ENCODE measurements around the gene PCID2. TPM values are rescaled to one million over a fixed set of nuclear protein-coding genes. Genes with fewer than 3 reads are reported as not detected.

Gene PCID2
- total and polyA plus RNA-seq, 2 donors (not counting 1 experiment from before 2014, with no cell fraction given), result 52.2 to 61.1 TPM

DNA sequence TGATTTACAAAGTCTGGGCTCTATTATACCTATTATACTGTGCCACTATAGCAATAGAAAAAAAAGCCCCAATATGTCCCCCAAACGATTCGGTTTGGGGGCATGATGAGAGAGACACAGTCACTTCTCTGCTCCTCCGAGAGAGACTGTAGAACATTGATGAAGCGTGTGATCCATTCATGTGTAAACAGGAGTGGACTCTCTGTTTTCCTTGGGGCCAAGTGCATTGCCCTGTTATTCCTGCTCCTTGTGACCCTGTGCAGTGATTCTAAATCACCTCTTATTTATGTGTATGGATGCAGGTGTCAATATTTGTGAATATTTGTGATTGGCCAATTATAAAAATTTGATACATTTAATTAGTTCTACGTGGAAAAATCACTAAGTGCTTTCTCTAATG lies 68.9 kb downstream of the PCID2 start:
- no peak overlapping the region for H3K4me3 Mint-ChIP-seq
- no peak overlapping the region for H2AFZ ChIP-seq (ENCODE audit: insufficient read depth, low read depth, low read length, poor library complexity, severe bottlenecking)
- H3K4me1 Mint-ChIP-seq, result no peaks in the 10 kb centered on the region
- intact Hi-C loops (cut with micrococcal nuclease), result no loop called here
- CTCF ChIA-PET, result no interaction called here
- H3K36me3 ChIP-seq (replicated peaks in 1 of 2; ENCODE audit: control extremely low read depth in 1 of 2, control insufficient read depth in 1 of 2, extremely low read depth in 1 of 2, insufficient read depth in 2 of 2, low read length in 1 of 2), result no peaks in the 10 kb centered on the region
- WGBS (ENCODE audit: insufficient coverage), result 50% methylated on average over 2 of the region's 5 CpGs
- H3K27ac ChIP-seq (ENCODE audit: low read length in 2 of 2), result no peak overlapping the region
- no peaks in the 10 kb centered on the region for H3K4me1 ChIP-seq (ENCODE audit: control insufficient read depth in 2 of 2, insufficient read depth in 2 of 2, low read length in 2 of 2)
- no peaks in the 10 kb centered on the region for H3K9me3 ChIP-seq (ENCODE audit: control extremely low read depth in 1 of 3, control insufficient read depth in 2 of 3, insufficient read depth in 1 of 3, low read length in 2 of 3)
- no peak for DNase-seq
- no peak overlapping the region for H3K9ac ChIP-seq (ENCODE audit: low read length)
- no peak overlapping the region for H3K4me3 ChIP-seq (ENCODE audit: control extremely low read depth in 1 of 5, extremely low read depth in 1 of 5, insufficient read depth in 1 of 5, low read depth in 2 of 5, low read length in 4 of 5)
- TF ChIP-seq EZH2 (IDR thresholded peaks at IDR 0.05; ENCODE audit: borderline replicate concordance, insufficient read depth, low read depth, low read length, poor library complexity, severe bottlenecking), result no peak
- TF ChIP-seq, protein P1, sequence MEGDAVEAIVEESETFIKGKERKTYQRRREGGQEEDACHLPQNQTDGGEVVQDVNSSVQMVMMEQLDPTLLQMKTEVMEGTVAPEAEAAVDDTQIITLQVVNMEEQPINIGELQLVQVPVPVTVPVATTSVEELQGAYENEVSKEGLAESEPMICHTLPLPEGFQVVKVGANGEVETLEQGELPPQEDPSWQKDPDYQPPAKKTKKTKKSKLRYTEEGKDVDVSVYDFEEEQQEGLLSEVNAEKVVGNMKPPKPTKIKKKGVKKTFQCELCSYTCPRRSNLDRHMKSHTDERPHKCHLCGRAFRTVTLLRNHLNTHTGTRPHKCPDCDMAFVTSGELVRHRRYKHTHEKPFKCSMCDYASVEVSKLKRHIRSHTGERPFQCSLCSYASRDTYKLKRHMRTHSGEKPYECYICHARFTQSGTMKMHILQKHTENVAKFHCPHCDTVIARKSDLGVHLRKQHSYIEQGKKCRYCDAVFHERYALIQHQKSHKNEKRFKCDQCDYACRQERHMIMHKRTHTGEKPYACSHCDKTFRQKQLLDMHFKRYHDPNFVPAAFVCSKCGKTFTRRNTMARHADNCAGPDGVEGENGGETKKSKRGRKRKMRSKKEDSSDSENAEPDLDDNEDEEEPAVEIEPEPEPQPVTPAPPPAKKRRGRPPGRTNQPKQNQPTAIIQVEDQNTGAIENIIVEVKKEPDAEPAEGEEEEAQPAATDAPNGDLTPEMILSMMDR (IDR thresholded peaks at IDR 0.05), result no peak
- no peak for ATAC-seq (ENCODE audit: low read depth)
- peaks cover 17% of the 10 kb centered on the region for H3K27me3 Mint-ChIP-seq
- H3K9me3 Mint-ChIP-seq (ENCODE audit: insufficient read depth), result no peaks in the 10 kb centered on the region
- H3K27me3 ChIP-seq (replicated peaks in 1 of 4; ENCODE audit: control extremely low read depth in 1 of 4, control insufficient read depth in 3 of 4, insufficient read depth in 4 of 4, low read length in 3 of 4), result no peaks in the 10 kb centered on the region
- no peaks in the 10 kb centered on the region for H4K20me1 ChIP-seq (ENCODE audit: control insufficient read depth, insufficient read depth, low read length, poor library complexity, severe bottlenecking)
- H3K79me2 ChIP-seq (ENCODE audit: control insufficient read depth, insufficient read depth, low read length), result no peaks in the 10 kb centered on the region
- H3K27ac Mint-ChIP-seq, result no peak overlapping the region
- no peak overlapping the region for H3K4me2 ChIP-seq (replicated peaks; ENCODE audit: low read depth, low read length, poor library complexity, severe bottlenecking)
- POLR2A ChIA-PET, result no interaction called here

DNA sequence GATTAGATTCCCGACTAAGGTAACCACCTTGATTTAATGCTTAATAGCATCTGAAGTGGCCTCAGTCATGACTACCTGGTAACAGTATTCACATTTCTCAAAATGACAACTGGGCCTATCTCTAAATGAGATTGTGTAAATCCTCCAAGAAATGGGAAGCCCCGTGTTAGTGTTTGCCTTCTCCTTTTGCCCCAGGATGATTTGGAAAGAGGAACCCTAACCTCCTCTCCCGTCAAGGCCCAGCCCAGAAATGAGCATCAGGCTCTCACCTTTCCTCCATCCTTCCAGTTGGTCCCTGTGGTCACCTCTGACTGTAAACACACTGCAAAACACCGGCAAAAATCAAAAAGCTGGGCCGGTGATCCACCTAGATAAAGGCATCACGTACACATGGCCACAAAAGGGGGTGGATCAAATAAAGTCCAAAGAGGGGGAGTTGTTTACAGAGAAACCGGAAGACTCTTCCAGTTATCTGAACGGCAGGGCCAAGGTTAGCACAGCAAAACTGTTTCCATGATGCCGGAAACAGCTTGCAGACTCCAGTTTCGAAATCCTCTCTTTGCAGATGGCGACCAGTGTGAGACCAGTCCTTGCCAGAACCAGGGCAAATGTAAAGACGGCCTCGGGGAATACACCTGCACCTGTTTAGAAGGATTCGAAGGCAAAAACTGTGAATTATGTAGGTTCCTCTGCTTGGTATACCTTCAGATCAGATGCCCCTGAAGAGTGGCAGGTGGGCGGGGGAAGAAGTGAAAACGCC lies 69.5 kb downstream of the PCID2 start:
- Histone ChIP-seq H3K9me3 (ENCODE audit: control extremely low read depth in 1 of 3, control insufficient read depth in 2 of 3, insufficient read depth in 1 of 3, low read length in 2 of 3) (peaks cover 0 to 2% (median 0%) of the 10 kb centered on the region in 3 donors), H4K20me1 (ENCODE audit: control insufficient read depth, insufficient read depth, low read length, poor library complexity, severe bottlenecking) (no peaks in the 10 kb centered on the region), H3K4me1 (ENCODE audit: control insufficient read depth in 2 of 2, insufficient read depth in 2 of 2, low read length in 2 of 2) (no peaks in the 10 kb centered on the region), H3K79me2 (ENCODE audit: control insufficient read depth, insufficient read depth, low read length) (no peaks in the 10 kb centered on the region), H3K4me3 (ENCODE audit: control extremely low read depth in 1 of 5, extremely low read depth in 1 of 5, insufficient read depth in 1 of 5, low read depth in 2 of 5, low read length in 4 of 5) (no peak overlapping the region), H3K36me3 (replicated peaks in 1 of 2; ENCODE audit: control extremely low read depth in 1 of 2, control insufficient read depth in 1 of 2, extremely low read depth in 1 of 2, insufficient read depth in 2 of 2, low read length in 1 of 2) (no peaks in the 10 kb centered on the region), H3K4me2 (replicated peaks; ENCODE audit: low read depth, low read length, poor library complexity, severe bottlenecking) (no peak overlapping the region), H2AFZ (ENCODE audit: insufficient read depth, low read depth, low read length, poor library complexity, severe bottlenecking) (no peak overlapping the region), H3K27me3 (replicated peaks in 1 of 4; ENCODE audit: control extremely low read depth in 1 of 4, control insufficient read depth in 3 of 4, insufficient read depth in 4 of 4, low read length in 3 of 4) (no peaks in the 10 kb centered on the region), H3K9ac (ENCODE audit: low read length) (no peak overlapping the region), H3K27ac (ENCODE audit: low read length in 2 of 2) (no peak overlapping the region)
- H3K27me3 Mint-ChIP-seq, result peaks cover 17% of the 10 kb centered on the region
- ChIA-PET CTCF (no interaction called here), POLR2A (no interaction called here)
- H3K4me3 Mint-ChIP-seq, result no peak overlapping the region
- intact Hi-C loops (cut with micrococcal nuclease), result no loop called here
- ATAC-seq (ENCODE audit: low read depth) (no peak), DNase-seq (no peak)
- no peaks in the 10 kb centered on the region for H3K9me3 Mint-ChIP-seq (ENCODE audit: insufficient read depth)
- no peak for TF ChIP-seq EZH2 (IDR thresholded peaks at IDR 0.05; ENCODE audit: borderline replicate concordance, insufficient read depth, low read depth, low read length, poor library complexity, severe bottlenecking)
- TF ChIP-seq, protein P1 (IDR thresholded peaks at IDR 0.05), result no peak
- no peak overlapping the region for H3K27ac Mint-ChIP-seq
- 89% methylated on average over 13 of the region's 16 CpGs for WGBS (ENCODE audit: insufficient coverage)
- H3K4me1 Mint-ChIP-seq, result no peaks in the 10 kb centered on the region
